BLaER1 (cell line): Measurements from ENCODE around the gene CCSER1.
"Not testable (repeated sequence)": the region's sequence is repeated elsewhere in the genome, so short reads cannot be mapped to it uniquely, and the experiment has no call there.

ENCODE experiments used
- H3K27ac ChIP-seq: shearing (Covaris generic); formaldehyde crosslinking; 2 replicates; pipeline ENCODE4 v1.8.1; 2022
- H3K27me3 ChIP-seq: shearing (Covaris generic); formaldehyde crosslinking; 2 replicates; pipeline ENCODE4 v1.8.1; 2022
- H3K36me3 ChIP-seq: shearing (Covaris generic); formaldehyde crosslinking; 2 replicates; pipeline ENCODE4 v1.8.1; 2022
- H3K4me1 ChIP-seq: shearing (Covaris generic); formaldehyde crosslinking; 2 replicates; pipeline ENCODE4 v1.8.1; 2022
- H3K4me2 ChIP-seq: shearing (Covaris generic); formaldehyde crosslinking; 2 replicates; pipeline ENCODE4 v1.8.1; 2022
- H3K4me3 ChIP-seq: shearing (Covaris generic); formaldehyde crosslinking; 2 replicates; pipeline ENCODE4 v1.8.1; 2022
- H3K9ac ChIP-seq: shearing (Covaris generic); formaldehyde crosslinking; 2 replicates; pipeline ENCODE4 v1.8.1; 2022
- H3K9me3 ChIP-seq: shearing (Covaris generic); formaldehyde crosslinking; 2 replicates; pipeline ENCODE4 v1.8.1; 2022
- H4K20me1 ChIP-seq: shearing (Covaris generic); formaldehyde crosslinking; 2 replicates; pipeline ENCODE4 v1.8.1; 2022
- Cebpa-rat ChIP-seq: shearing (Covaris generic); IDR thresholded peaks from 2 replicates; pipeline ENCODE4 v1.8.1; 2022

Gene CCSER1

GRCh38 chr4:91620952-91621351 is 1493.8 kb downstream of the CCSER1 start:
- no peaks in the 10 kb centered on the region for H4K20me1 ChIP-seq
- H3K4me3 ChIP-seq: no peak overlapping the region
- no peak overlapping the region for H3K9ac ChIP-seq
- no peaks in the 10 kb centered on the region for H3K9me3 ChIP-seq
- H3K27ac ChIP-seq: no peak overlapping the region
- H3K27me3 ChIP-seq: no peaks in the 10 kb centered on the region
- H3K4me1 ChIP-seq: no peaks in the 10 kb centered on the region
- no peak for TF ChIP-seq Cebpa-rat
- no peak overlapping the region for H3K4me2 ChIP-seq
- H3K36me3 ChIP-seq: no peaks in the 10 kb centered on the region

- Histone ChIP-seq H3K4me2 (no peak overlapping the region), H3K36me3 (no peaks in the 10 kb centered on the region), H3K9ac (no peak overlapping the region), H3K4me1 (no peaks in the 10 kb centered on the region), H3K9me3 (no peaks in the 10 kb centered on the region), H3K4me3 (no peak overlapping the region), H3K27me3 (no peaks in the 10 kb centered on the region), H4K20me1 (no peaks in the 10 kb centered on the region), H3K27ac (no peak overlapping the region)
- no peak for TF ChIP-seq Cebpa-rat
Observed at GRCh38 chr4:91621446-91621845, 1494.3 kb downstream of the CCSER1 start.

- Histone ChIP-seq H3K4me2 (no peak overlapping the region), H3K9me3 (no peaks in the 10 kb centered on the region), H3K27me3 (no peaks in the 10 kb centered on the region), H3K4me3 (no peak overlapping the region), H3K36me3 (no peaks in the 10 kb centered on the region), H3K9ac (no peak overlapping the region), H3K4me1 (no peaks in the 10 kb centered on the region), H4K20me1 (no peaks in the 10 kb centered on the region), H3K27ac (no peak overlapping the region)
- TF ChIP-seq Cebpa-rat: no peak
Observed at GRCh38 chr4:91622925-91623602, 1495.9 kb downstream of the CCSER1 start.

- not testable (repeated sequence) for H3K27me3 ChIP-seq, H3K9me3 ChIP-seq, H3K4me2 ChIP-seq, H3K27ac ChIP-seq, H3K4me1 ChIP-seq, H3K4me3 ChIP-seq, H3K9ac ChIP-seq, H4K20me1 ChIP-seq, H3K36me3 ChIP-seq
Observed at GRCh38 chr4:91623603-91623967, 1496.4 kb downstream of the CCSER1 start.

DNA sequence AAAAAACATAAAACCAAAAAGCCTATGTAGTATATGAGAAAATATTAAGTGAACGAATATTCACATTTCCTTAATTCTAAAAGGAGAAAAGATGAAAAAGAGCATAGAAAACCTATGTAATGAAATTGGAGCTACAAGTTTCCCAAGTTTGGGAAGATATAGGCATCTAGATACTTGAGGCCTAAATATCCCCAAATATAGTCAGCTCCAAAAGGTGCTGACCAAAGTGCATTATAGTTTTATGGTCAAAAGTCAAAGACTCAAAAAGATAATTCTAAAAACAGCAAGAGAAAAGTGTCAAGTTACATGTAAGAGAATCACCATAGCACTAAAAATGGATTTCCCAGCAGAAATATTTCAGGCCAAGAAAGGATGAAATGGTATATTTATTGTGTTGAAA is 1502.9 kb downstream of the CCSER1 start:
- Histone ChIP-seq H3K4me2 (no peak overlapping the region), H3K27ac (no peak overlapping the region), H4K20me1 (no peaks in the 10 kb centered on the region), H3K9ac (no peak overlapping the region), H3K9me3 (no peaks in the 10 kb centered on the region), H3K4me3 (no peak overlapping the region), H3K36me3 (no peaks in the 10 kb centered on the region), H3K27me3 (no peaks in the 10 kb centered on the region), H3K4me1 (no peaks in the 10 kb centered on the region)
- no peak for TF ChIP-seq Cebpa-rat

DNA sequence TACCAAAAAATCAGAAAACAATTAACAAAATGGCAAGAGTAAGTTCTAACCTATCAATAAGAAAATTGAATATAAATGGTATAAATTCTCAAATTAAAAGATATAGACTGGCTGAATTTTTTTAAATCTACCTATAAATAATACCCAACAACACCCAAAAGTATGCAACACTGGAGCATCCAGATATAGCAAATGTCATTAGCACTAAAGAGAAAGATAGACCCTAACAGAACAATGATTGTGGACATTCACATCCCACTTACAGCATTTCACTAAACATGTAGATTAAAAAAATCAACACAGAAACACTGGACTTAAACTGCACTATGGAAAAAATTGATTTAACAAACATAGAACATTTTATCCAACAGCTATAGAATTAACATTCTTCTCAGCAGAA is 1503.6 kb downstream of the CCSER1 start:
- no peak for TF ChIP-seq Cebpa-rat
- Histone ChIP-seq H3K9ac (no peak overlapping the region), H3K27ac (no peak overlapping the region), H3K4me1 (no peaks in the 10 kb centered on the region), H3K36me3 (no peaks in the 10 kb centered on the region), H3K27me3 (no peaks in the 10 kb centered on the region), H3K9me3 (no peaks in the 10 kb centered on the region), H3K4me3 (no peak overlapping the region), H4K20me1 (no peaks in the 10 kb centered on the region), H3K4me2 (no peak overlapping the region)

- no peaks in the 10 kb centered on the region for H4K20me1 ChIP-seq
- no peak for TF ChIP-seq Cebpa-rat
- H3K36me3 ChIP-seq: no peaks in the 10 kb centered on the region
- no peak overlapping the region for H3K4me2 ChIP-seq
- H3K27ac ChIP-seq: no peak overlapping the region
- no peaks in the 10 kb centered on the region for H3K9me3 ChIP-seq
- H3K4me3 ChIP-seq: no peak overlapping the region
- no peaks in the 10 kb centered on the region for H3K27me3 ChIP-seq
- H3K4me1 ChIP-seq: no peaks in the 10 kb centered on the region
- no peak overlapping the region for H3K9ac ChIP-seq
Observed at GRCh38 chr4:91631335-91631734, 1504.1 kb downstream of the CCSER1 start.

GRCh38 chr4:91636083-91636482 is 1508.9 kb downstream of the CCSER1 start:
- Histone ChIP-seq H3K36me3 (no peaks in the 10 kb centered on the region), H3K27ac (no peak overlapping the region), H3K4me1 (no peaks in the 10 kb centered on the region), H3K27me3 (no peaks in the 10 kb centered on the region), H3K4me3 (no peak overlapping the region), H3K9ac (no peak overlapping the region), H3K9me3 (no peaks in the 10 kb centered on the region), H3K4me2 (no peak overlapping the region), H4K20me1 (no peaks in the 10 kb centered on the region)
- TF ChIP-seq Cebpa-rat: no peak
